Measurements from ENCODE around the gene ARHGAP18. TPM values are rescaled to one million over a fixed set of nuclear protein-coding genes. Genes with fewer than 3 reads are reported as not detected.
A peak's percentile ranks its signal among the peaks of the same experiment; 100 is the strongest.

The ARHGAP18 gene
- total and polyA plus RNA-seq, 5 experiments from 2014 or later: 0.64 to 2.4 (median 1.4) TPM

DNA sequence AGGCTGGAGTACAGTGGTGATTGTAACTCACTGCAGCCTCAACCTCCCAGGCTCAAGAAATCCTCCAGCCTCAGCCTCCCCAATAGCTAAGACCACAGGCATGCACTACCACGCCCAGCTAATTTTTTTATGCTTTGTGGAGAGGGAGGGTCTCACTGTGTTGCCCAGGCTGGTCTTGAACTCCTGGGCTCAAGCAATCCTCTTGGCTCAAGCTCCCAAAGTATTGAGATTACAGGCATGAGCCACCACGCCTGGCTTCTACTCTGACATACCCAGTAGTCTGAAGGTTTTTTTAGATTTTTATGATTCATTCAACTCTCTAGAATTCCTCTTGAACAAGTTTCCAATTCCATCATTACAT lies 1.3 kb upstream of the ARHGAP18 start:
- POLR2A ChIA-PET: no interaction called here

DNA sequence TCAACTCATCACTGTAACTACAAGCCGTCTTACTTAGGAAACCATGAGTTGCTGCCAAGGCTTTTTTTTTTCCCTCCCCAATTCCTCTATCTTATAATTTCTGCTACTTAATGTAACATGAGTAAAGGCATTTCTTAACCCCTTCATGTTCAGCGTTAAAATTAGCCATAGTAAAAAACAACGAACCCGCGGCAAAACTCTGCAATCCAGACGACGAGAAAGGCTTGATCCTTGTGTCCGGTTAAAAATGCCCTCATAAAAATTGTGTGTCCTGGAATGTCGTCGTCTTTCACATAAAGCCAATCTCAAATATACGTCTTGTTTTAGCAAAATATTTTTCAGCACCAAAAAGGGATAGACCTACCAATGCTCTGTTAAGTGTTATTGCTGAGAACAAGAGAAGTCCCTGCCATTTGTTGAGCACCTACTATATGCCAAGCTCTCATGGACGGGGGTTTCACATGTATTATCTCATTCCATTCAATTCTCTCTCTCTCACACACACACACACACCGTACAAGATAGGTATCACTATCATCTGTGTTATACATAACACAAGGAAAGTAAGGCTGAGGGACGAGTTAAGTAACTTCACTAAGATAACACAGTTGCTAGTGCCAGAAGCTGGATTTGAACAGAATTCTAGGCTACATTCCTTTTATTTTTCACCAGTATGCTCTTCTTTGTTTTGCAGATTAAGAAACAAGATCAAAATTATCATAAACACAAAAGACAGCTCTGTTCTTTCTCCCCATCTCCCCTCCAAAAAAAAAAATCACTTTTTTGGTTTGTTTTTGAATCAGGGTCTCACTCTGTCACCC lies 683 bp upstream of the ARHGAP18 start:
- DNase-seq (no peak), ATAC-seq (no peak)
- H3K4me1 Mint-ChIP-seq: peaks cover 18 to 38% (median 28%) of the 10 kb centered on the region in 4 donors
- no peaks in the 10 kb centered on the region for H3K36me3 Mint-ChIP-seq
- H3K4me3 Mint-ChIP-seq: peak overlapping the region; percentile 83 to 98 (median 94)
- H3K9me3 Mint-ChIP-seq: no peaks in the 10 kb centered on the region
- peak overlapping the region in 7 of 10 donors; percentile 67 to 92 (median 88) for H3K27ac Mint-ChIP-seq
- POLR2A ChIA-PET: interaction anchor here (1.0 to 1.9 kb wide), 4 partner anchors 10 to 1898 kb away, joined by 3 to 7 read pairs (median 4); no protein-coding TSS in a partner anchor
- H3K27me3 Mint-ChIP-seq: peaks cover 0 to 12% (median 2%) of the 10 kb centered on the region in 5 donors

More for the DNA sequence above, 1.3 kb upstream of the ARHGAP18 start:
- Mint-ChIP-seq H3K4me3 (peak overlapping the region in 8 of 10 donors; percentile 51 to 98 (median 86)), H3K27ac (peak overlapping the region in 1 of 10 donors; percentile 23), H3K9me3 (no peaks in the 10 kb centered on the region), H3K4me1 (peaks cover 18 to 38% (median 28%) of the 10 kb centered on the region in 4 donors), H3K36me3 (no peaks in the 10 kb centered on the region), H3K27me3 (peaks cover 0 to 12% (median 2%) of the 10 kb centered on the region in 5 donors)
- ATAC-seq (no peak), DNase-seq (no peak)

DNA sequence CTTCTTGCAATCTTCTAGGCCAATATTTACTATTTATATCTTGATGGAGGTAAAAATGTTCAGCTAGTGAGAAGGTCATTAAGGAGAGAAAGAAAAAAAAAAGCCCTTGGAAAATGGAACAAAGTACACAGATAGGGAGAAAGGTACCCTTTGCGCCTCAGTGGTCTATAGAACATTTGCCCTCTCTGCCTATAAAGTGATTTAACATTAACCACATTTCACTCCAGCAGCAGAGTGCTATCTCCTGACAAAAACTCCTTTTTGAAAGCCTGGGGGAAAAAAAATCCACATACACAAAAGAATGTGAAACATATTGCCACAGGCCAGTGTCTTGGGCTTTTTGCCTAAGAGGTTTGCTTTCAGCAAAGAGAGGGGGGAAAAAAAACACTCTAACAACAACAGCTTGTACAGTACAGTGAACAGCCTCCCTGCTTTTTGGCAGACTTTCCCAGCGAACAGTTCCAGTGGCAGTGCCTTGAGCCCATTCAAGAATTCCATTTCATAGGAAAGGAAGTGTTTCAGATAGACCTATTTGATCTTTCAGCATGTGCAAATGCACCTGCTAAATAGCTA lies 695 bp downstream of the ARHGAP18 start:
- DNase-seq (no peak), ATAC-seq (peak in 1 of 2 donors; percentile 14)
- POLR2A ChIA-PET: interaction anchor here (1.0 to 1.9 kb wide), 4 partner anchors 11 to 1896 kb away, joined by 3 to 7 read pairs (median 4); no protein-coding TSS in a partner anchor
- Mint-ChIP-seq H3K27me3 (peaks cover 0 to 12% (median 2%) of the 10 kb centered on the region in 5 donors), H3K4me1 (peaks cover 18 to 38% (median 28%) of the 10 kb centered on the region in 4 donors), H3K27ac (peak overlapping the region in 6 of 10 donors; percentile 48 to 92 (median 88)), H3K4me3 (peak overlapping the region; percentile 83 to 98 (median 94)), H3K9me3 (no peaks in the 10 kb centered on the region), H3K36me3 (no peaks in the 10 kb centered on the region)

DNA sequence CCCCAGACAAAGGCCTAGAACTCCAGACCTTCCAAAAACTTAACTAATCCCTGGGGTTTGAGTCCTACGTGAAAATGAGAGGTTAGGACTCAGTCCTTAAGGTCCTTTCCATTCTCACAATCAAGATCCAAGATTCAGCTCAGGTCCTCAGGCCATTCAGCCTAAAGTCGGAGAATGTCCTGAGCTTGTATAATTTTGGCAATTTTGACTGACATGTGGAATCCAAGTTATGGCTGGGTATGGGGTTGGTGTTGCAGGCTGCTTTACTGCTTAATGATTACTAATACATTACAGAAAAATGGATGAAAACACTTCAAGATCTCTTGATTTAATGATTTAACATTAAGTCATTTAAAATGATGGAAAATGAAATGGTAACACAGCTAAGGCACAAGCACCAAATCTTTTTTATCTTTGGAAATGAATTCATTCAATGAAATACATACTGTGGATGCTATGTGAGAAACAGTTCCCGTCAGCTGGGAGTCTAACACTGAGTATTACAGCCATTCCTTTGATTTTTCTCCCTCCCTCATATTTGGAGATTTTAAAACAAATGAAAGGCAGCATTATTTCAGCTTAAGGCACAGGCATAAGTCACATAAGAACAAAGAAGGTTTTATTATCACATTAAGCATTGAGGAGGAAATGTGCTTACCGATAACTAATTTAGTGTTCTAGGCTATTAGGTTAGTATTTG lies 1.3 kb downstream of the ARHGAP18 start:
- H3K9me3 Mint-ChIP-seq: no peaks in the 10 kb centered on the region
- peaks cover 18 to 33% (median 26%) of the 10 kb centered on the region in 4 donors for H3K4me1 Mint-ChIP-seq
- no peak for ATAC-seq
- H3K36me3 Mint-ChIP-seq: no peaks in the 10 kb centered on the region
- no peak for DNase-seq
- POLR2A ChIA-PET: no interaction called here
- H3K27me3 Mint-ChIP-seq: peaks cover 0 to 12% (median 2%) of the 10 kb centered on the region in 5 donors
- peak overlapping the region; percentile 30 to 98 (median 92) for H3K4me3 Mint-ChIP-seq
- H3K27ac Mint-ChIP-seq: peak overlapping the region in 3 of 10 donors; percentile 21 to 90 (median 31)

DNA sequence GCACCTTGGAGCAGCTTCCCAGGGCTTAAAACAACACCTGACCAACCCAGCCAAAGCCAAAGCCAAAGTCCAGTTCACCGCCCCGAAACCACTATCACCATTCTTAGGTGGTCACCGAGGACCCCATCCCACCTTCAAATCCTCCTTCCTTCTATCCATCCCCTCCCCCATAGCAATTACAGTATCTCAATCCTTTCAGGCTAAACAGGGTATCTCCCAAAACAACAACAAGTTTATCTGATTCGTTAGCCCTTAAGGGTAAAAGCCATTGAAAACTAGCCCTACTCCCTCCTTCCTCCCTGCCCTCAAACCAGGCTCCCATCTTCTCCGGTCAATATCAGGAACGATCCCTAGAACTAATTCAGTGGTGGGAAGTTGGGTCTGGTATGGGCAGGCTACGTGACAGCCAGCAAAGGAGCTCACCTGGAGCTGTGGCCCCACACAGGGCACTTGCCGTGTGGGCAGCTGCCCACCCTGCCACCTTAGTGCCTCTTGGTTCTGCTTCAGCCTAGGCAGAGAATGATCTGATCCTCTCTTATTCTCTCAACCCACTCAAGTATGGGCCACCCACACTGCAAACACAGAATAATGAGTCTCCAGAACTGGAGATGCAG lies 2.0 kb downstream of the ARHGAP18 start:
- Mint-ChIP-seq H3K27me3 (peaks cover 0 to 12% (median 2%) of the 10 kb centered on the region in 5 donors), H3K4me3 (peak overlapping the region in 3 of 10 donors; percentile 3 to 43 (median 20)), H3K9me3 (no peaks in the 10 kb centered on the region), H3K27ac (no peak overlapping the region), H3K36me3 (no peaks in the 10 kb centered on the region), H3K4me1 (peaks cover 18 to 32% (median 26%) of the 10 kb centered on the region in 4 donors)
- ATAC-seq: no peak
- POLR2A ChIA-PET: no interaction called here
- DNase-seq: no peak

DNA sequence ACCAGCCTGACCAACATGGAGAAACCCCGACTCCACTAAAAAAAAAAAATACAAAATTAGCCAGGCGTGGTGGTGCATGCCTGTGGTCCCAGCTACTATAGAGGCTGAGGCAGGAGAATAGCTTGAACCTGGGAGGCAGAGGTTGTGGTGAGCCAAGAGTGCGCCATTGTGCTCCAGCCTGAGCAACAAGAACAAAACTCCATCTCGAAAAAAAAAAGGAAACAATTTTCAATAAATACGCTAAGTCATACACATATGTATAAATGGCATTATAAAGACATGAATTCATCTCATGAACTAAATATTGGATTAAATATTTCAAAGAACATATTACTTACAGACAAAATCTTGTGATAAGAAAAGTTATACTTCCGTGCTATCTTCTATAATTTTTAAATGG lies 2.9 kb downstream of the ARHGAP18 start:
- Mint-ChIP-seq H3K4me3 (no peak overlapping the region), H3K27me3 (peaks cover 0 to 12% (median 2%) of the 10 kb centered on the region in 5 donors), H3K9me3 (no peaks in the 10 kb centered on the region), H3K36me3 (no peaks in the 10 kb centered on the region), H3K4me1 (peaks cover 18 to 36% (median 26%) of the 10 kb centered on the region in 4 donors), H3K27ac (no peak overlapping the region)
- ATAC-seq: no peak
- no peak for DNase-seq
- POLR2A ChIA-PET: no interaction called here

DNA sequence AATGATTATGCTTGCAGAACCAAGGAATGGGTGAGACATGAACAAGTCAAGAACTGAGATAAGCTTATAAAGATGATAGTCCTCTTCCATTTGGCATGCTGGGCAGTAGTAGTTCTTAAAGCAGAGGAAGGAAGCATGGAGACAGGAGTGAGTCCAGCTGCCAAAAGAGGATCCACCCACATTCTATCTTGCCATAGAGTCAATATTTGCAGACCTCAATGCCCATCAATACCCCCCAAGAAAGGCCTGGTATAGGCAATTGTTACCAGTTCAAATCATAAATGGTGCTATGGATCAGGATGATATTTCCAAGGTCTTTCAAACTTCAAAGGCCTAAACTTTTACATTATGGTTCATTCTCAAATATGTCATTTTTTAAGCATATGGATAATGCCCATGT lies 4.8 kb downstream of the ARHGAP18 start:
- ATAC-seq (no peak), DNase-seq (no peak)
- Mint-ChIP-seq H3K9me3 (no peaks in the 10 kb centered on the region), H3K27ac (no peak overlapping the region), H3K4me1 (peaks cover 9 to 31% (median 20%) of the 10 kb centered on the region in 4 donors), H3K4me3 (no peak overlapping the region), H3K36me3 (no peaks in the 10 kb centered on the region), H3K27me3 (no peaks in the 10 kb centered on the region)
- POLR2A ChIA-PET: no interaction called here

DNA sequence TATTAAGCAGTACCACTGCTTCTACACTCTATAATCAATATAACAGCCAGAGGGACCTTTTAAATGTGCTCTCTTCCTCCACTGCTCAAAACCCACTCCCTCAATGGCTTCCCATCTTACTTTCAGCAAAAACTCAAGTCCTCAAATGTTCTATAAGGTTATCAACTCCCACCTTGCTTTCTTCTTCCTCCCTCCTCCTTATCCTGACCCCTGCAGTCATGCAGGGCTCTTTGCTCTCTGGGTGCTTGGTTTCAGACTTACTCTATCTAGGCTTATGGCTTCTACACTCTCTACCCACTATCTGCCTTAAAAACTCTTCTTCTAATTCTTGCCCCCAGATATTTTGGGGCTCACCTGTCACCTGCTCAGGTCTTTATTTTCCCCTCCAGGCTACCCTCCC lies 5.3 kb downstream of the ARHGAP18 start:
- Mint-ChIP-seq H3K9me3 (no peaks in the 10 kb centered on the region), H3K4me1 (peaks cover 5 to 26% (median 15%) of the 10 kb centered on the region in 4 donors), H3K27ac (no peak overlapping the region), H3K27me3 (no peaks in the 10 kb centered on the region), H3K36me3 (no peaks in the 10 kb centered on the region), H3K4me3 (no peak overlapping the region)
- ATAC-seq (no peak), DNase-seq (no peak)
- POLR2A ChIA-PET: no interaction called here

DNA sequence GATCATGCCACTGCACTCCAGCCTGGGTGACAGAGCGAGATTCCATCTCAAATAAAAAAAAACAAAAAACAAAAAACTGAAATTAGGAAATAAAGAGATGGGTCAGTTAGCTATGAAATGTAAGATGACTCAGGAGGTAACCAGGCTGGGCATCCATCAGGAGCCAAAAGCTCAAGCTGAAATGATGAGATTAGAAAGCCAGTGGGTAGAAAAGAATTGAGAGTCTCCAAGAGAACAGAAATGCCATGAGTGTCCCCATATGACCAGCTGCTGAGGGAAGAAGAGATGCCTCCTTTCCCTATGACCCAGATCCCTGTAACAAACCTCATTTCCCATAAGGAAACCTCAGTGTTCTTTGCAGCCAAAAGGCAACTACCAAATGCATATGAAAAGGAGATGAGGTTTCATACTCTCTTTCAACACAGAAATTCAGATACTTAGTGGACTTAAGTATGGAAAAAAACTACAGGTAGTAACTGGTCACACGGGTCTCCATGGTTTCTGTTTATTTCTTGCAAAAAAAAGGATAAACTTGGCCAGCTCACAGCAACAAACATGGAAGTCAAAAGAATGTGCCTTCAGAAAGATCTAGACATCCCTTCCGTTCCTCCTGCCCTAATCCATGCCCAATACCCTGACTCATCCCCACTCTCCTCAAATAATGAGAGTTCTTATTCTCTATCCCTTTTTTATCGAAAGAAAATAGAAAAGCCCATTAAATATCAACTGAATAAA lies 8.1 kb downstream of the ARHGAP18 start:
- no peak overlapping the region for H3K4me3 Mint-ChIP-seq
- ATAC-seq (no peak), DNase-seq (no peak)
- H3K27me3 Mint-ChIP-seq: no peaks in the 10 kb centered on the region
- POLR2A ChIA-PET: interaction anchor here (0.6 kb wide), 1 partner anchor 28 kb away, joined by 3 read pairs; no protein-coding TSS in a partner anchor
- no peaks in the 10 kb centered on the region for H3K36me3 Mint-ChIP-seq
- no peaks in the 10 kb centered on the region for H3K9me3 Mint-ChIP-seq
- peaks cover 0 to 8% (median 0%) of the 10 kb centered on the region in 4 donors for H3K4me1 Mint-ChIP-seq
- H3K27ac Mint-ChIP-seq: peak overlapping the region in 1 of 10 donors; percentile 42

DNA sequence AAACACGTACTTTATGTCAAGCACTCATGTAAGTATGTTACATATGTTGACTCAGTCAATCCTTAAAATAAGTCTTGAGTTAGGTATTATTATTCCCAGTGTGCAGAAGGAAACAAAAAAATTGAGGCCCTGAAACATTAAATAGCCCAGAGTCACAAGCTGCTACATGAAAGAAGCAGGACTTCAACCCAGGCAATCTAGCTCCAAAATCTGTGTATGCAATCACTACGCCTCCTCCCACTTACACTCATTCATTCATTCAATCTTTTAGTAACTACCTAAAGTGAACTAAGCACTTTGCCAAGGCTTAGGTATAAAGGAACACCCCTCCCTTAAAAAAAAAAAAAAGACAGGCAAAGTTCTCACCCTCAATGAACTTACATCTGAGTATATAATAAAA lies 9.3 kb downstream of the ARHGAP18 start:
- DNase-seq (no peak), ATAC-seq (no peak)
- Mint-ChIP-seq H3K4me3 (no peak overlapping the region), H3K27ac (no peak overlapping the region), H3K4me1 (peaks cover 0 to 15% (median 5%) of the 10 kb centered on the region in 4 donors), H3K9me3 (no peaks in the 10 kb centered on the region), H3K36me3 (no peaks in the 10 kb centered on the region), H3K27me3 (no peaks in the 10 kb centered on the region)
- POLR2A ChIA-PET: no interaction called here

DNA sequence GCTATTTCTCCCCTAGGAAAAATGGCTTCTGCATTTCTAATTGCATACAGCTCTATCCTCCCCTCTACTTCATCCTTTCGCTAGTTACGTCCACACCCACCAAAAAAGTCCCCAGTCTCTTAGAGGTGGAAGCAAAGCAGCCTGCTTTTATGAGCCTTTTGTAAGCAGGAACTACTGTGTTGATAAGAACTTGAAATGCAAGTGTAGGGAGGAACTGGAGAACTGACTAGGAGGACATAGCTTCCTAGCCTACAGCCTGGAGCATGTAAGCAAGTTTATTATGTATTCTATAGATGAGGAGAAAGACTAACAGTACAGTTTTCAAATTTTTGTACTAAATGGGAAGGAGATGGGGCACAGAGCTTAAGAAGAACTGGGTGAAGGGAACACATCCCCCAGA lies 10.3 kb downstream of the ARHGAP18 start:
- DNase-seq (no peak), ATAC-seq (no peak)
- POLR2A ChIA-PET: no interaction called here
- Mint-ChIP-seq H3K27me3 (no peaks in the 10 kb centered on the region), H3K9me3 (no peaks in the 10 kb centered on the region), H3K4me1 (peaks cover 0 to 22% (median 9%) of the 10 kb centered on the region in 4 donors), H3K4me3 (no peak overlapping the region), H3K27ac (no peak overlapping the region), H3K36me3 (no peaks in the 10 kb centered on the region)

DNA sequence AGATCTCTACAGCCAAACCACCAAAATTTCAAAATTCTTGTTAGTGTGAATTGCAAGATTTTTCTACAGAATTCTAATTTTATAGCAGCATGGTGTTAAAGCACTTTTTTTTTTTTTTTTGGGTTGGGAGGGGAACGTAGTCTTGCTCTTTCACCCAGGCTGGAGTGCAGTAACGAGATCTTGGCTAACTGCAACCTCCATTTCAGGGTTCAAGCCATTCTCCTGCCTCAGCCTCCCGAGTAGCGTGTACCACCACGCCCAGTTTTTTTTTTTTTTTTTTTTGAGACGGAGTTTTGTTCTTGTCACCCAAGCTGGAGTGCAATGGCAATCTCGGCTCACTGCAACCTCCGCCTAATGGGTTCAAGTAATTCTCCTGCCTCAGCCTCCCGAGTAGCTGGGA lies 11.5 kb downstream of the ARHGAP18 start:
- Mint-ChIP-seq H3K27ac (no peak overlapping the region), H3K36me3 (no peaks in the 10 kb centered on the region), H3K27me3 (no peaks in the 10 kb centered on the region), H3K9me3 (no peaks in the 10 kb centered on the region), H3K4me3 (no peak overlapping the region), H3K4me1 (peaks cover 0 to 22% (median 9%) of the 10 kb centered on the region in 4 donors)
- DNase-seq (no peak), ATAC-seq (no peak)
- POLR2A ChIA-PET: no interaction called here
